Ishikawa (cell line): ENCODE results near the gene TEAD1.

Source experiments
- CEBPB ChIP-seq: IDR thresholded peaks from 2 replicates; pipeline ENCODE4 v1.6.1; 2012
- EP300 ChIP-seq: IDR thresholded peaks from 2 replicates; pipeline ENCODE4 v1.6.1; 2012; ENCODE audit warnings: borderline replicate concordance
- NFIC ChIP-seq: IDR thresholded peaks from 2 replicates; pipeline ENCODE4 v1.6.1; 2012
- RAD21 ChIP-seq: IDR thresholded peaks from 2 replicates; pipeline ENCODE4 v1.6.1; 2012; ENCODE audit warnings: low read depth
- TAF1 ChIP-seq: IDR thresholded peaks from 2 replicates; pipeline ENCODE4 v1.6.1; 2012; ENCODE audit warnings: low read depth, mild to moderate bottlenecking
- TEAD4 ChIP-seq: IDR thresholded peaks from 2 replicates; pipeline ENCODE4 v1.6.1; 2012
- YY1 ChIP-seq: IDR thresholded peaks from 2 replicates; pipeline ENCODE4 v1.6.1; 2012; ENCODE audit warnings: low read depth
- TF ChIP-seq, protein P1 (sequence below): IDR thresholded peaks from 2 replicates; pipeline ENCODE4 v1.6.1; 2012; ENCODE audit warnings: low read depth, mild to moderate bottlenecking
- TF ChIP-seq, protein P2 (sequence below): IDR thresholded peaks from 2 replicates; pipeline ENCODE4 v1.6.1; 2012

DNA sequence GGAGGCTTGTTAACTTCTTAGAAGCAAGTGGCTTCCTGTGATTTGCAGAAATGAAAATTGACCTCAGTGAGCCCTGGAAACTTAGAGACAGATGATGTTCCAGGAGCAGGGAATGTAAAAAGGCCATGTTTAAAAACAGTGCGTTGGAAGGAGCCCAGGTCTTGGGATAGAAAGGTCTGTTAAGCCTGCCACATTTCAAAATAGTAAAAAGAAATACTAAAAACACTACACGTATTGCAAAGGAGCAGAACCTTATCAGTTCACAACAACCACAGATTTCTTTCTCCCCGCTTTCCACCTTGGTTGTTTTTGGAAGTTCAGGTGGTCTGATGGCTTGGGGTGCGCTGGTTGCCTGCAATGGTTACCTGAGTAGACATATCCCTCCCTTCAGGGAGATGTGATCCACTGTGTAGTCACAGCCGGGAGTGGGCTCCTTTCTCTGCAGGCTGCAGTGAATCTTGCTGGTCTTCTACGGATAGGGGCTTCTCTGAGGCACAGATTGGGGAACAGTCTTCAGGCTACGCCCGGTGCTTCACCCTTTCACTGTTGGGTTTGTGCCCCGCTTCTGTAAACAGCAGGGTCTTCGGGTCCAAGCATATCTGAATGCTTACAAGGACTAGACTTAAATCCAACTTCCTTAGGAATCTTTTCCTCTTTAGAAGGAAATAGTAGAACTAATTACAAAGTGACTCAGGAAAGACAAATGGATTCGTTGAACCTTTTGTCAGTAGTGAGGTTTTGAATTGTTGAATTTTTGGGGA is 1.9 kb downstream of the TEAD1 start:
- TF ChIP-seq, protein P1, sequence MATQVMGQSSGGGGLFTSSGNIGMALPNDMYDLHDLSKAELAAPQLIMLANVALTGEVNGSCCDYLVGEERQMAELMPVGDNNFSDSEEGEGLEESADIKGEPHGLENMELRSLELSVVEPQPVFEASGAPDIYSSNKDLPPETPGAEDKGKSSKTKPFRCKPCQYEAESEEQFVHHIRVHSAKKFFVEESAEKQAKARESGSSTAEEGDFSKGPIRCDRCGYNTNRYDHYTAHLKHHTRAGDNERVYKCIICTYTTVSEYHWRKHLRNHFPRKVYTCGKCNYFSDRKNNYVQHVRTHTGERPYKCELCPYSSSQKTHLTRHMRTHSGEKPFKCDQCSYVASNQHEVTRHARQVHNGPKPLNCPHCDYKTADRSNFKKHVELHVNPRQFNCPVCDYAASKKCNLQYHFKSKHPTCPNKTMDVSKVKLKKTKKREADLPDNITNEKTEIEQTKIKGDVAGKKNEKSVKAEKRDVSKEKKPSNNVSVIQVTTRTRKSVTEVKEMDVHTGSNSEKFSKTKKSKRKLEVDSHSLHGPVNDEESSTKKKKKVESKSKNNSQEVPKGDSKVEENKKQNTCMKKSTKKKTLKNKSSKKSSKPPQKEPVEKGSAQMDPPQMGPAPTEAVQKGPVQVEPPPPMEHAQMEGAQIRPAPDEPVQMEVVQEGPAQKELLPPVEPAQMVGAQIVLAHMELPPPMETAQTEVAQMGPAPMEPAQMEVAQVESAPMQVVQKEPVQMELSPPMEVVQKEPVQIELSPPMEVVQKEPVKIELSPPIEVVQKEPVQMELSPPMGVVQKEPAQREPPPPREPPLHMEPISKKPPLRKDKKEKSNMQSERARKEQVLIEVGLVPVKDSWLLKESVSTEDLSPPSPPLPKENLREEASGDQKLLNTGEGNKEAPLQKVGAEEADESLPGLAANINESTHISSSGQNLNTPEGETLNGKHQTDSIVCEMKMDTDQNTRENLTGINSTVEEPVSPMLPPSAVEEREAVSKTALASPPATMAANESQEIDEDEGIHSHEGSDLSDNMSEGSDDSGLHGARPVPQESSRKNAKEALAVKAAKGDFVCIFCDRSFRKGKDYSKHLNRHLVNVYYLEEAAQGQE, result no peak
- TF ChIP-seq, protein P2, sequence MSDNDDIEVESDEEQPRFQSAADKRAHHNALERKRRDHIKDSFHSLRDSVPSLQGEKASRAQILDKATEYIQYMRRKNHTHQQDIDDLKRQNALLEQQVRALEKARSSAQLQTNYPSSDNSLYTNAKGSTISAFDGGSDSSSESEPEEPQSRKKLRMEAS, result no peak
- TF ChIP-seq TAF1 (no peak), RAD21 (no peak), EP300 (no peak), TEAD4 (no peak), YY1 (no peak), NFIC (no peak), CEBPB (no peak)
